H1 (cell line): Measurements from ENCODE around the gene ITPR1. TPM values are rescaled to one million over a fixed set of nuclear protein-coding genes. Genes with fewer than 3 reads are reported as not detected.

Experiments
- CTCF ChIA-PET: fragments of 300-600 bp; sonication (Branson Sonifier 250); formaldehyde crosslinking; loops from one replicate; lab custom pipeline; 2021; ENCODE audit not compliant: partially characterized antibody; lab: Charles Lee
- POLR2A ChIA-PET: fragments of 300-600 bp; sonication (Branson Sonifier 250); formaldehyde crosslinking; loops from one replicate; lab custom pipeline; 2021; ENCODE audit warnings: inconsistent platforms; ENCODE audit not compliant: partially characterized antibody; lab: Charles Lee
- DNase-seq, 2 experiments: peaks; one replicate each; pipeline versions ENCODE4 v3.0.0 to v3.0.0-alpha.2; 2010 to 2022; ENCODE audit warnings: low spot score in 2 of 2, low read depth in 1 of 2, mixed read lengths in 1 of 2
- FAIRE-seq: peaks from 2 replicates; lab custom pipeline; 2011; peaks lifted over from hg19 to GRCh38; lab: Jason Lieb, UNC
- H2AFZ ChIP-seq: 2 replicates; pipeline ENCODE4 v1.8.1; 2012; ENCODE audit warnings: low read length, inconsistent platforms
- H2AK5ac ChIP-seq: 2 replicates; pipeline ENCODE4 v1.6.1; 2013; ENCODE audit warnings: low read depth, low read length
- H2BK120ac ChIP-seq: replicated peaks from 2 replicates; pipeline ENCODE3; 2013; ENCODE audit warnings: low read depth, low read length, inconsistent platforms
- H2BK12ac ChIP-seq: 2 replicates; pipeline ENCODE4 v1.6.1; 2013; ENCODE audit warnings: low read depth, low read length
- H2BK15ac ChIP-seq: 2 replicates; pipeline ENCODE4 v1.6.1; 2013; ENCODE audit warnings: low read length
- H2BK20ac ChIP-seq: 2 replicates; pipeline ENCODE4 v1.6.1; 2013; ENCODE audit warnings: low read length
- H2BK5ac ChIP-seq: 2 replicates; pipeline ENCODE4 v1.6.1; 2013; ENCODE audit warnings: low read depth, low read length
- H3K14ac ChIP-seq: 2 replicates; pipeline ENCODE4 v1.6.1; 2013; ENCODE audit warnings: inconsistent platforms; ENCODE audit not compliant: insufficient read length
- H3K18ac ChIP-seq: 2 replicates; pipeline ENCODE4 v1.6.1; 2013; ENCODE audit warnings: low read length; ENCODE audit errors: extremely low read depth
- H3K23ac ChIP-seq: 2 replicates; pipeline ENCODE4 v1.6.1; 2013; ENCODE audit warnings: inconsistent platforms; ENCODE audit not compliant: insufficient read length
- H3K23me2 ChIP-seq: 2 replicates; pipeline ENCODE4 v1.6.1; 2013; ENCODE audit warnings: low read depth, low read length
- H3K27ac ChIP-seq: 2 replicates; pipeline ENCODE4 v1.6.1; 2011; ENCODE audit warnings: low read depth, low read length, inconsistent platforms
- H3K27me3 ChIP-seq, 4 experiments: replicated peaks in 1 of 4; 1 replicate in 1 of 4; 2 replicates in 3 of 4; pipeline versions ENCODE4 v1.6.1 to v1.8.1; 2011 to 2013; ENCODE audit warnings: low read length in 3 of 4, mild to moderate bottlenecking in 3 of 4, inconsistent platforms in 2 of 4, mixed read lengths in 2 of 4, moderate library complexity in 1 of 4; ENCODE audit not compliant: control insufficient read depth in 3 of 4, insufficient read depth in 3 of 4; ENCODE audit errors: extremely low read depth in 1 of 4
- H3K36me3 ChIP-seq, 4 experiments: 2 replicates each; pipeline versions ENCODE4 v1.6.1 to v1.8.1; 2011 to 2013; ENCODE audit warnings: mild to moderate bottlenecking in 4 of 4, low read length in 3 of 4, moderate library complexity in 2 of 4, control low read depth in 1 of 4, inconsistent platforms in 1 of 4; ENCODE audit not compliant: insufficient read depth in 4 of 4, control insufficient read depth in 2 of 4
- H3K4ac ChIP-seq: replicated peaks from 2 replicates; pipeline ENCODE3; 2013; ENCODE audit warnings: low read length, low read depth, mixed read lengths, inconsistent platforms; ENCODE audit not compliant: insufficient read length
- H3K4me1 ChIP-seq, 4 experiments: replicated peaks in 1 of 4; 1 replicate in 1 of 4; 2 replicates in 3 of 4; pipeline versions ENCODE4 v1.6.1 to v1.8.1; 2011 to 2013; ENCODE audit warnings: low read length in 3 of 4, inconsistent platforms in 2 of 4, mixed read lengths in 1 of 4; ENCODE audit not compliant: insufficient read depth in 4 of 4, control insufficient read depth in 3 of 4
- H3K4me2 ChIP-seq, 2 experiments: 2 replicates each; pipeline versions ENCODE4 v1.6.1 to v1.8.1; 2011 to 2013; ENCODE audit warnings: low read depth in 2 of 2, low read length in 2 of 2, control low read depth in 1 of 2, inconsistent platforms in 1 of 2, mild to moderate bottlenecking in 1 of 2; ENCODE audit not compliant: insufficient read depth in 1 of 2
- H3K4me3 ChIP-seq, 4 experiments: fragments of 200-600, 300-600 bp in 1 of 4; sonication (generic), shearing (Covaris generic), sonication (Bioruptor Twin) in 1 of 4; 2 replicates each; pipeline versions ENCODE4 v1.5.1 to v1.8.1; 2011 to 2016; ENCODE audit warnings: low read length in 4 of 4, low read depth in 3 of 4, control low read depth in 2 of 4, inconsistent platforms in 2 of 4, mild to moderate bottlenecking in 2 of 4, mixed read lengths in 1 of 4, moderate library complexity in 1 of 4; ENCODE audit not compliant: insufficient read depth in 2 of 4; ENCODE audit errors: extremely low read depth in 1 of 4
- H3K56ac ChIP-seq: replicated peaks from 2 replicates; pipeline ENCODE3; 2013; ENCODE audit warnings: low read depth, mild to moderate bottlenecking, mixed read lengths, low read length, inconsistent platforms; ENCODE audit not compliant: insufficient read length
- H3K79me1 ChIP-seq: 2 replicates; pipeline ENCODE4 v1.6.1; 2013; ENCODE audit warnings: low read depth, low read length, control low read depth
- H3K79me2 ChIP-seq, 2 experiments: 2 replicates each; pipeline versions ENCODE4 v1.6.1 to v1.8.1; 2012 to 2013; ENCODE audit warnings: low read length in 2 of 2, mild to moderate bottlenecking in 2 of 2, inconsistent platforms in 1 of 2; ENCODE audit not compliant: insufficient read depth in 2 of 2, control insufficient read depth in 1 of 2
- H3K9ac ChIP-seq, 4 experiments: replicated peaks in 1 of 4; 1 replicate in 1 of 4; 2 replicates in 3 of 4; pipeline versions ENCODE4 v1.6.1 to v1.8.1; 2011 to 2013; ENCODE audit warnings: low read depth in 3 of 4, low read length in 3 of 4, control low read depth in 2 of 4, mild to moderate bottlenecking in 2 of 4, moderate library complexity in 2 of 4, inconsistent platforms in 1 of 4; ENCODE audit errors: extremely low read depth in 1 of 4
- H3K9me3 ChIP-seq, 2 experiments: 2 replicates each; pipeline versions ENCODE4 v1.6.1 to v1.8.1; 2012 to 2013; ENCODE audit warnings: mild to moderate bottlenecking in 2 of 2, moderate library complexity in 2 of 2, control low read depth in 1 of 2, inconsistent platforms in 1 of 2, low read depth in 1 of 2, low read length in 1 of 2, mixed read lengths in 1 of 2; ENCODE audit not compliant: insufficient read depth in 2 of 2
- H4K20me1 ChIP-seq, 2 experiments: replicated peaks in 1 of 2; 2 replicates each; pipeline versions ENCODE3 to v1.8.1; 2011 to 2013; ENCODE audit warnings: inconsistent platforms in 2 of 2, low read length in 2 of 2, mild to moderate bottlenecking in 1 of 2; ENCODE audit not compliant: insufficient read depth in 2 of 2, control insufficient read depth in 1 of 2
- H4K5ac ChIP-seq: 2 replicates; pipeline ENCODE4 v1.6.1; 2013; ENCODE audit warnings: low read length, low read depth, mixed read lengths, inconsistent platforms; ENCODE audit not compliant: insufficient read length
- H4K8ac ChIP-seq: 2 replicates; pipeline ENCODE4 v1.8.0; 2013; ENCODE audit warnings: mild to moderate bottlenecking, moderate library complexity, low read length, inconsistent platforms; ENCODE audit not compliant: insufficient read depth; ENCODE audit errors: extremely low read depth
- H4K91ac ChIP-seq: replicated peaks from 2 replicates; pipeline ENCODE3; 2013; ENCODE audit warnings: low read length, mixed read lengths, inconsistent platforms; ENCODE audit not compliant: insufficient read length
- WGBS, 2 experiments: shearing (Covaris generic) in 1 of 2; methylation state at CpG; one replicate each; pipeline versions ENCODE4 v1.1.6 to v1.1.7; 2013 to 2015; ENCODE audit warnings: low lambda C conversion rate in 2 of 2, mixed read lengths in 2 of 2, inconsistent platforms in 1 of 2, low coverage in 1 of 2, missing lambda C conversion rate in 1 of 2; ENCODE audit not compliant: insufficient replicate concordance in 2 of 2, insufficient coverage in 1 of 2, insufficient read length in 1 of 2; ENCODE audit errors: extremely low coverage in 1 of 2, missing lambda C conversion rate in 1 of 2; 5-methylcytosine and 5-hydroxymethylcytosine counted together
- polyA plus RNA-seq, 7 experiments: library from polyadenylated mRNA; depleted of rRNA in 3 of 7; stranded (reverse) in 5 of 7; unstranded in 2 of 7; fragments of >200 nt in 5 of 7; fragments of 200-250 nt in 2 of 7; gene quantifications; 1 replicate in 5 of 7; 2 replicates in 1 of 7; 4 replicates in 1 of 7; pipeline versions ENCODE4 v1.2.1 to v1.2.3, GENCODE V29; 2011 to 2013; ENCODE audit warnings: missing spikeins in 2 of 7, mixed read lengths in 2 of 7
- total RNA-seq: library from RNA; stranded (reverse); fragmentation: NEBNext Ultra II Directional; extraction: Animal tissue kit (Norgen Biotek cat#: 25700); gene quantifications from 2 replicates; pipeline ENCODE4 v1.2.1, GENCODE V29; 2021

Gene ITPR1
- total and polyA plus RNA-seq, 2 of the 8 experiments (the other 6 are each of a cell fraction or from before 2014, with no cell fraction given) = 2.5 to 16.3 TPM

DNA sequence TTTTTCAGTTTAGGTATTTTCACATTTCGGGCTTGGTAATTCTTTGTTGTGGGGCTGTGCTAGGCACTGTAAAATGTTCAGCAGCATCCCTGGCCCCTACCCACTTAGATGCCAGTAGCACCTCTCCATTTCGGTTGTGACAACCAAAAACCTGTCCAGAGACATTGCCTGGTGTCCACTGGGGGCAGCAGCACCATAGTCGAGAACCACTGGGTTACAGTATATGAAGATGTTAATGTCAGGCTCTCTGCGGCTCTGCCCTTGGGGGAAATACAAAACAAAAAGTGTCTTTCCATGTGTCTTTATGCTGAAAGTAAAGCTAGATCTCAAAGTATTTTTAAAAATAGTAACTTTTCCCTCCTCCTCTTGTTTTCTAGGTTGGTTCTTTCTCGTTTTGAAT is 177.2 kb downstream of the ITPR1 start:
- Histone ChIP-seq H4K5ac (no peak overlapping the region), H3K79me1 (no peaks in the 10 kb centered on the region), H2BK12ac (no peak overlapping the region), H3K4ac (no peak overlapping the region), H3K56ac (no peak overlapping the region), H2BK15ac (no peak overlapping the region), H3K4me2 (no peak overlapping the region), H3K27ac (no peak overlapping the region), H3K79me2 (no peaks in the 10 kb centered on the region), H3K27me3 (no peaks in the 10 kb centered on the region), H2BK20ac (no peak overlapping the region), H3K18ac (no peak overlapping the region), H2AK5ac (no peak overlapping the region), H3K4me1 (no peaks in the 10 kb centered on the region), H3K14ac (no peak overlapping the region), H3K4me3 (no peak overlapping the region), H3K9me3 (no peaks in the 10 kb centered on the region), H3K23me2 (no peaks in the 10 kb centered on the region), H4K8ac (no peak overlapping the region), H4K20me1 (peaks cover 0 to 2% of the 10 kb centered on the region in 2 experiments), H4K91ac (no peak overlapping the region), H2AFZ (no peak overlapping the region), H3K9ac (no peak overlapping the region), H3K23ac (no peak overlapping the region), H3K36me3 (no peaks in the 10 kb centered on the region), H2BK5ac (no peak overlapping the region), H2BK120ac (no peak overlapping the region)
- ChIA-PET CTCF (interaction anchor here (0.6 to 6.1 kb wide), 14 partner anchors 12 to 442 kb away, joined by 3 to 44 read pairs (median 3); no protein-coding TSS in a partner anchor), POLR2A (no interaction called here)
- DNase-seq (no peak), FAIRE-seq (no peak)
- WGBS, 2 experiments = 83% methylated on average over 5 of the region's 5 CpGs; no CpG with 5 or more reads in 1 of the 2 experiments
